GM15510 (cell line): ENCODE results near the gene WDR72.

ENCODE experiments used
- POLR2A ChIP-seq: IDR thresholded peaks from 3 replicates; pipeline ENCODE4 v1.6.1; 2011; ENCODE audit warnings: borderline replicate concordance; ENCODE audit not compliant: insufficient read length; ENCODE audit errors: extremely low read depth

WDR72 gene

GRCh38 chr15:53586799-53587198 is 172.7 kb downstream of the WDR72 start:
- TF ChIP-seq POLR2A: no peak

DNA sequence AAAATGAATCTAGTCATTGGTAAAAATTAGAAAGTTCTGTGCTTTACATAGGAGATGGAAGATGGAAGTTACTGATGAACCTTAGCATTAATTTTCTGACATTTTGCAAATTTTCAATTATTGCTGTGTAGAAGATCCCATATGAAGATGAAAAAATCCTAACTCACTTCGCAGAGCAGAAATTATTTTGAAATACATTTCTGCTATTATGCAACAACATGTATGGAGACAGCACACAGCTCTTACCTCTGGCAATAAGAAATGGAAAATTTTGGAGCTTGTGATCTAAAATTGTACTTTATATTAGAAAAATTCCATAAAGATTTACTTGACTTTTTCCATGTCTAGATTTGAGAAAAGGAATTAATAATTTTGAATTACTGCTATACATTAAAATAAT is 177.9 kb downstream of the WDR72 start:
- TF ChIP-seq POLR2A: no peak

- TF ChIP-seq POLR2A: no peak
Measured at GRCh38 chr15:53580366-53580765, 179.1 kb downstream of the WDR72 start.

DNA sequence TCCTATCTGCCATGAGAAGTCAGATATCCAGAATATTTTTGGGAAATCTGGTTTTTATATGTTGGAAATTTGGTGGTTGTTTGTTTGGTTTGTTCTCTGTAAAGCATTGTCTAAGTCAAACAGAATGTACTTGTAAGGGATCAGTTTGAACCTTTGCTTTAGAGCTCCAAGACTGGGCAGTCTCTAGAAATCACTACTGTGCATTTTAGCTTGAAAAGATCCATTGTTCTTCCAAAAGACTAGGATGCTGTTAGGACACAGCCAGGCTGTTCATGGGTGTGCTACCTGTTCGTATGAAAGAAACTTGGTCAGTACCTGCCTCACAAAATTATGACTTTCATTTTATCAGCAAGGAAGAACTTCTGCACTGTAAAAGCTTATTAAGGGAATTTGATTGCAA is 182.6 kb downstream of the WDR72 start:
- TF ChIP-seq POLR2A: no peak

DNA sequence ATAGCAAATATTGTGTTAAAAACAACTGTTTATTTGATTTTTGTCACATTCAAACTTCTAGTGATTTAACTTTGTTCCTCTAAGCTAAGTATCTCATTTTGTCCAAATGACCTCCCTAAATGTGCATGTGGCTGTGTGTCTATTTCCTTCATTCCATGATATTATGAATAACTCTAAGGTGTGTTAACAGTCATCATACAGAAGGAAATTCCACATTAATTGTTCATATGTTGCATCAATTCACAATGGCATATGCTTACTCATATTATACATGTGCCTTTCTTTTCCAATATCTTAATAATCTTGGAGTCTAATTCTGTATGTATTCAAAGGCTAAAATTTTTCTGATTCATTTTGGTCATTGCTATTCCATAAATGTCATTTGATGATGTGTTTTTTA is 186.4 kb downstream of the WDR72 start:
- TF ChIP-seq POLR2A: no peak

DNA sequence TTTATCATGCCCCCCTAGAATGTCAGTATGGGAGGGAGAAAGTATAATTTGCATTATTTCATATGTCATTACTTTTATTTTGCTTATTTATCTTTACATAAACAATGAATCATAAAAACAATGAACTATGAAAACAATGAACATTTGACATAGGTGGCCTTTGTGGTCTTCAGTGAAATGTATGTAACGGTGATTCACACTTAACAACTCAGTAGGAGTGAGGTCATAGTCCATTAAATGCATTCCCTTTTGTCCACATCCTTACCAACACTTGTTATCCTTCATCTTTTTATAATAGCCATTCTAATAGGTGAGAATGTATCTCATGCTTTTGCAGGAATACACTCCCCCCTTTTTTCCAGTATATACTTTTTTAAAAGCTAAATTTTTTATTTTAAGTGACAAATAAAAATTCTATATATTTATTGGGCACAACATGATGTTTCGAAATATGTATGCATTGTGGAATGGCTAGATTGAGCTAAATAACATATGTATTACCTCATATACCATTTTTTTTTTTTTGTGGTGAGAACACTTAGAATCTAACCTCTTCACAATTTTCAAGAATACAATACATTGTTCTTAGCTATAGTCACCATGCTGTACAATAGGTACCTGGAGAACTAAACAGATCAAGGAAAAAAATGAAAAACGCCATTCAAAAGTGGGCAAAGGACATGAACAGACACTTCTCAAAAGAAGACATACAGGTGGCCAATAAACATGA is 189.5 kb downstream of the WDR72 start:
- no peak for TF ChIP-seq POLR2A

- TF ChIP-seq POLR2A: no peak
Measured at GRCh38 chr15:53566912-53567311, 192.6 kb downstream of the WDR72 start.

DNA sequence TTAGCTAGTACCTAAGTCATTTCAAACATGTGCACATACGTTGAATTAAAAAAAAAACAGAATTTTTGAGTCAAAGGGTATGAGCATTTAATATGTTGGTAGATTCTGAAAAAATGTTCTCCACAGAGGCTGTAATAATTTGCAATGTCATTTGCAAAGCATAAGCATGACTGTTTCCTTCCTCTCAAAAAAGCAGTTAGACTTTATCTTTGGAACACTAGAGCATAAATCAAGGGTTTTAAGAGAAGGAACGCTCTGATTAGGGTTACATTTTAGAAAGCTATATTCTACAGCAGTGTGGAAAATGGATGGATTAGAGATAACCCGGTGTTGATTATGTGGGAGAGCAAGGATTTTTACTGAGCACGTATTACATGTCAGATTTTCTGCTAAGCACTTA is 193.7 kb downstream of the WDR72 start:
- no peak for TF ChIP-seq POLR2A

GRCh38 chr15:53564647-53565046 is 194.8 kb downstream of the WDR72 start:
- TF ChIP-seq POLR2A: no peak

DNA sequence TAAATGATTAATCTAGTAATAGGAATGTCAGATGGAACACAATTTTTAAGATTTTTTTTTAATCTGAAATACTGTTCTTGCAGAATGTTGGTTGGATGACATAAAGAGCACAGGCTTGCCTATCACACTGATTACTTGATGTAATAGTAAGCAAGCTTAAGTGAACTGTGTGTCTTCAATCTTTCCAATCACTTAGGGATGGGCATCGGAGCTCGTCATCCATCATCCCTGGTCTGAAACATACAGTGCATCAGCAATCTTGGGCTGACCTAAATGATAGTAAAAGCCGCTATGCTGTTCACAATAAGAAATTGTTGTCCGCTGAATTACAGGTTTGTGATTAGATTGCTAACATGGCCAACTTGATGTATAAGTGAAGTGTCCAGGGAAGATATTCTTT is 195.8 kb downstream of the WDR72 start:
- TF ChIP-seq POLR2A: no peak

GRCh38 chr15:53559364-53560277 is 199.8 kb downstream of the WDR72 start:
- no peak for TF ChIP-seq POLR2A

GRCh38 chr15:53558384-53558783 is 201.1 kb downstream of the WDR72 start:
- TF ChIP-seq POLR2A: no peak

- TF ChIP-seq POLR2A: no peak
Measured at GRCh38 chr15:53555226-53555625, 204.2 kb downstream of the WDR72 start.

GRCh38 chr15:53549697-53550305 is 209.7 kb downstream of the WDR72 start:
- no peak for TF ChIP-seq POLR2A

GRCh38 chr15:53548236-53548635 is 211.2 kb downstream of the WDR72 start:
- TF ChIP-seq POLR2A: no peak
